ENCODE measurements around the gene PPP1R1B.

The PPP1R1B gene

GRCh38 chr17:39660397-39661385, 33.9 kb downstream of the PPP1R1B start:
- TF ChIP-seq EP300 (IDR thresholded peaks at IDR 0.05; ENCODE audit: borderline replicate concordance) = peak; percentile 25; the same call in 1 of the 2 replicates
- TF ChIP-seq TAF1 (IDR thresholded peaks at IDR 0.05; ENCODE audit: low read depth) = no peak
- peak; percentile 70; the same call in 1 of the 2 replicates for TF ChIP-seq TCF12 (IDR thresholded peaks at IDR 0.05; ENCODE audit: low read depth)
- TF ChIP-seq NFIC (IDR thresholded peaks at IDR 0.05) = 0 out of 2 replicates have a peak, but pooled peaks have one; percentile 38

DNA sequence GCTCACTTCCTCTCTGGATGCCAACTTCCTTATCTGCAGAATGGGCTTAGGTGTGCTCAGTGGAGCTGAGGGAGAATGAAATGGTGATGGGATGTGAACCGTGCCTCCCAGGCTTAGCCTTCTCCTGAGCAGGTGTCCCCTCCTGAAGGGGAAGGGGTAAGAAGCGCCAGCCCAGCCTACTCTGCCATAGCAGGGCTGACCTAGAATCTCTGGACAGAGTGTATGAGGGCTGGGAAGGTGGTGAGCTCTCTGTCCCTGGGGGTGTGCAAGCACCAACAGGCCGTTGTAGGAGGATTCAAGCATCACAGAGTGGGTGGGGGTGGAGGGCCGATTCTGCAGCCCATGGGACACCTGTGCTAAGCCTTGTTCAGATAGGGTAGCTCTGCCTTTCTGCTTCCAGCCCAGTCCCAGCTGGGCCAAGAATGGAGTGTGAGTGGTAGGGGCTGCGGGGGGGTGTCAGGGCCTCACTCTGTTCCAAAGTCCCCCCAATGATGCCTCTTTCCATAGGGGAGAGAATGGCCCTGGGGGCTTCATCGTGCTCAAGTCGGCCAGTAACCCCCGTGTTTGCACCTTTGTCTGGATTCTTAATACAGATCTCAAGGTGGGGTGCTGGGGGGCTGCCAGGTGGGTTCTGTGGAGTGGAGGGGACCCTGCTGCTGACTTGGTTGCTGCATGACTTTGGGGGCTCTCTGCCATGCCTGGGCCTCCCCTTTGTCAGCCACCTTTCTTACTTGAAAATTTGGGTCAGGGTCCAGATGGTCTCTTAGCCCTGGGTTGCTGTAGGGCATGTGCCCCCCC, 35.2 kb downstream of the PPP1R1B start:
- TF ChIP-seq REST (IDR thresholded peaks at IDR 0.05; ENCODE audit: low read depth) (no peak), ZBTB7A (IDR thresholded peaks at IDR 0.05; ENCODE audit: low read depth) (peak; percentile 58; the same call in 1 of the 2 replicates)

GRCh38 chr17:39662551-39663339, 36.0 kb downstream of the PPP1R1B start:
- TF ChIP-seq FOXM1 (IDR thresholded peaks at IDR 0.05; ENCODE audit: borderline replicate concordance, low read depth) (peak; percentile 72), RAD21 (IDR thresholded peaks at IDR 0.05; ENCODE audit: low read depth) (no peak), TCF12 (IDR thresholded peaks at IDR 0.05; ENCODE audit: low read depth) (peak; percentile 100), MAX (IDR thresholded peaks at IDR 0.05) (peak; percentile 77), TAF1 (IDR thresholded peaks at IDR 0.05; ENCODE audit: low read depth) (no peak), ZBTB7A (IDR thresholded peaks at IDR 0.05; ENCODE audit: low read depth) (peak; percentile 79; the same call in 1 of the 2 replicates), EP300 (IDR thresholded peaks at IDR 0.05; ENCODE audit: borderline replicate concordance) (peak; percentile 93), CREB1 (IDR thresholded peaks at IDR 0.05; ENCODE audit: low read depth) (no peak), NFIC (IDR thresholded peaks at IDR 0.05) (peak; percentile 97), EGR1 (IDR thresholded peaks at IDR 0.05) (peak; percentile 70; the same call in 1 of the 2 replicates), YY1 (IDR thresholded peaks at IDR 0.05; ENCODE audit: low read depth) (peak; percentile 74; the same call in 1 of the 2 replicates), TEAD4 (IDR thresholded peaks at IDR 0.05) (peak; percentile 93)

DNA sequence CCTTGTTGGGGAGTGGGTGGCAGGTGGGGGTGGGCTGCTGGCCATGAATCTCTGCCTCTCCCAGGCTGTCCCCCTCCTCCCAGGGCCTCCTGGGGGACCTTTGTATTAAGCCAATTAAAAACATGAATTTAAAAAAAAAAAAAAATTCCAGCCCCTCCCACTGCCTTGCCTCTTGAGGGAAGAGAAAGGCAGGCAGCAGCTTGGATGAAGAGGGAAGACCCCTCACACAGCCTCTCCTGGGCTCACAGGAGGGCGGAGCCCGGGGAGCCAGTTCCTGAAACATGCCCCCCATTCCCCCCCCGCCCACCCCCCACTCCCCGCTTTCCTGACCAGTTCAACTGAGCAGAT, 36.6 kb downstream of the PPP1R1B start:
- TF ChIP-seq FOXM1 (IDR thresholded peaks at IDR 0.05; ENCODE audit: borderline replicate concordance, low read depth) (no peak), CREB1 (IDR thresholded peaks at IDR 0.05; ENCODE audit: low read depth) (no peak), EP300 (IDR thresholded peaks at IDR 0.05; ENCODE audit: borderline replicate concordance) (no peak), ZBTB7A (IDR thresholded peaks at IDR 0.05; ENCODE audit: low read depth) (no peak), TAF1 (IDR thresholded peaks at IDR 0.05; ENCODE audit: low read depth) (no peak), EGR1 (IDR thresholded peaks at IDR 0.05) (no peak), RAD21 (IDR thresholded peaks at IDR 0.05; ENCODE audit: low read depth) (no peak), MAX (IDR thresholded peaks at IDR 0.05) (no peak), NFIC (IDR thresholded peaks at IDR 0.05) (no peak), CEBPB (IDR thresholded peaks at IDR 0.05) (no peak), REST (IDR thresholded peaks at IDR 0.05; ENCODE audit: low read depth) (no peak), TCF12 (IDR thresholded peaks at IDR 0.05; ENCODE audit: low read depth) (no peak), TEAD4 (IDR thresholded peaks at IDR 0.05) (no peak), YY1 (IDR thresholded peaks at IDR 0.05; ENCODE audit: low read depth) (no peak)
- TF ChIP-seq, protein P1, sequence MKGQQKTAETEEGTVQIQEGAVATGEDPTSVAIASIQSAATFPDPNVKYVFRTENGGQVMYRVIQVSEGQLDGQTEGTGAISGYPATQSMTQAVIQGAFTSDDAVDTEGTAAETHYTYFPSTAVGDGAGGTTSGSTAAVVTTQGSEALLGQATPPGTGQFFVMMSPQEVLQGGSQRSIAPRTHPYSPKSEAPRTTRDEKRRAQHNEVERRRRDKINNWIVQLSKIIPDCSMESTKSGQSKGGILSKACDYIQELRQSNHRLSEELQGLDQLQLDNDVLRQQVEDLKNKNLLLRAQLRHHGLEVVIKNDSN (IDR thresholded peaks at IDR 0.05) = no peak

Data from Ishikawa (cell line).